Keratinocyte (primary cell): ENCODE results near the gene SSTR3. TPM values are rescaled to one million over a fixed set of nuclear protein-coding genes. Genes with fewer than 3 reads are reported as not detected.

Experiments used
- DNase-seq: peaks from one replicate; pipeline ENCODE4 v3.0.0-alpha.2; 2011; ENCODE audit warnings: low read depth, missing footprints, low spot score
- FAIRE-seq: peaks from 2 replicates; lab custom pipeline; 2011; peaks lifted over from hg19 to GRCh38; lab: Jason Lieb, UNC
- H2AFZ ChIP-seq: 2 replicates; pipeline ENCODE4 v1.6.0; 2012; ENCODE audit warnings: low read length, control low read depth, inconsistent platforms; ENCODE audit not compliant: control insufficient read depth
- H3K27ac ChIP-seq: 2 replicates; pipeline ENCODE4 v1.5.1; 2011; ENCODE audit warnings: low read length; ENCODE audit not compliant: control insufficient read depth, insufficient read depth
- H3K27me3 ChIP-seq: 3 replicates; pipeline ENCODE4 v1.6.0; 2011; ENCODE audit warnings: low read length; ENCODE audit not compliant: control insufficient read depth, insufficient read depth; ENCODE audit errors: extremely low read depth
- H3K36me3 ChIP-seq, 2 experiments: 2 replicates in 1 of 2; 3 replicates in 1 of 2; pipeline ENCODE4 v1.5.1; 2011; ENCODE audit warnings: low read length in 2 of 2, mild to moderate bottlenecking in 1 of 2; ENCODE audit not compliant: control insufficient read depth in 2 of 2, insufficient read depth in 2 of 2; ENCODE audit errors: extremely low read depth in 1 of 2
- H3K4me1 ChIP-seq: 3 replicates; pipeline ENCODE4 v1.5.1; 2011; ENCODE audit warnings: low read length; ENCODE audit not compliant: control insufficient read depth, insufficient read depth; ENCODE audit errors: extremely low read depth
- H3K4me2 ChIP-seq: 3 replicates; pipeline ENCODE4 v1.6.0; 2011; ENCODE audit warnings: low read depth, low read length; ENCODE audit not compliant: control insufficient read depth, insufficient read depth; ENCODE audit errors: extremely low read depth
- H3K4me3 ChIP-seq, 3 experiments: fragments of 200-600 bp in 1 of 3; sonication (generic) in 1 of 3; 2 replicates in 2 of 3; 3 replicates in 1 of 3; pipeline ENCODE4 v1.5.1; 2011 to 2016; ENCODE audit warnings: low read length in 3 of 3, mild to moderate bottlenecking in 3 of 3, control low read depth in 2 of 3, inconsistent platforms in 1 of 3, low read depth in 1 of 3, mixed read lengths in 1 of 3, mixed run types in 1 of 3, moderate library complexity in 1 of 3; ENCODE audit not compliant: control insufficient read depth in 2 of 3, insufficient read depth in 2 of 3; ENCODE audit errors: extremely low read depth in 1 of 3
- H3K79me2 ChIP-seq: 2 replicates; pipeline ENCODE4 v1.6.0; 2012; ENCODE audit warnings: low read length; ENCODE audit not compliant: control insufficient read depth, insufficient read depth
- H3K9ac ChIP-seq: 3 replicates; pipeline ENCODE4 v1.6.0; 2011; ENCODE audit warnings: low read length; ENCODE audit not compliant: control insufficient read depth, insufficient read depth; ENCODE audit errors: extremely low read depth
- H3K9me1 ChIP-seq: 3 replicates; pipeline ENCODE4 v1.6.0; 2011; ENCODE audit warnings: low read length; ENCODE audit not compliant: control insufficient read depth, insufficient read depth; ENCODE audit errors: extremely low read depth
- H3K9me3 ChIP-seq: 2 replicates; pipeline ENCODE4 v1.5.1; 2012; ENCODE audit warnings: low read depth, low read length; ENCODE audit not compliant: control insufficient read depth
- H4K20me1 ChIP-seq: 3 replicates; pipeline ENCODE4 v1.6.0; 2011; ENCODE audit warnings: low read length; ENCODE audit not compliant: control insufficient read depth, insufficient read depth; ENCODE audit errors: extremely low read depth
- EZH2 ChIP-seq: IDR thresholded peaks from one replicate; pipeline ENCODE4 v1.6.1; 2012; ENCODE audit warnings: inconsistent platforms, mild to moderate bottlenecking, low read length, moderate library complexity
- dilution Hi-C: fragments of 300-500 bp; cut with MboI; formaldehyde crosslinking; loops from one replicate; pipeline ENCODE4 v1.7.0; 2020; ENCODE audit warnings: low sequenced_read_pairs; ENCODE audit not compliant: extremely low pct_ligation_motif_present
- polyA plus RNA-seq, 5 experiments: library from polyadenylated mRNA; depleted of rRNA in 3 of 5; stranded (reverse) in 3 of 5; stranded (forward) in 1 of 5; unstranded in 1 of 5; fragments of >200 nt; gene quantifications; 1 replicate in 1 of 5; 2 replicates in 3 of 5; 3 replicates in 1 of 5; pipeline versions ENCODE4 v1.2.1 to v1.2.3, GENCODE V29; 2011 to 2012; ENCODE audit warnings: missing spikeins in 2 of 5, low read depth in 1 of 5, low replicate concordance in 1 of 5
- TF ChIP-seq, protein P1 (sequence below), 3 experiments: IDR thresholded peaks in 1 of 3; conservative IDR thresholded peaks in 1 of 3; optimal IDR thresholded peaks in 1 of 3; 2 replicates in 2 of 3; 3 replicates in 1 of 3; pipeline versions ENCODE3 to v1.5.1; 2011; ENCODE audit warnings: low read length in 3 of 3, mild to moderate bottlenecking in 3 of 3, moderate library complexity in 2 of 3, control low read depth in 1 of 3, inconsistent platforms in 1 of 3; ENCODE audit not compliant: insufficient read depth in 2 of 3; ENCODE audit errors: extremely low read depth in 1 of 3

Gene SSTR3
- polyA plus RNA-seq, 1 donor (not counting 4 experiments of a cell fraction or from before 2014, with no cell fraction given), result not detected

DNA sequence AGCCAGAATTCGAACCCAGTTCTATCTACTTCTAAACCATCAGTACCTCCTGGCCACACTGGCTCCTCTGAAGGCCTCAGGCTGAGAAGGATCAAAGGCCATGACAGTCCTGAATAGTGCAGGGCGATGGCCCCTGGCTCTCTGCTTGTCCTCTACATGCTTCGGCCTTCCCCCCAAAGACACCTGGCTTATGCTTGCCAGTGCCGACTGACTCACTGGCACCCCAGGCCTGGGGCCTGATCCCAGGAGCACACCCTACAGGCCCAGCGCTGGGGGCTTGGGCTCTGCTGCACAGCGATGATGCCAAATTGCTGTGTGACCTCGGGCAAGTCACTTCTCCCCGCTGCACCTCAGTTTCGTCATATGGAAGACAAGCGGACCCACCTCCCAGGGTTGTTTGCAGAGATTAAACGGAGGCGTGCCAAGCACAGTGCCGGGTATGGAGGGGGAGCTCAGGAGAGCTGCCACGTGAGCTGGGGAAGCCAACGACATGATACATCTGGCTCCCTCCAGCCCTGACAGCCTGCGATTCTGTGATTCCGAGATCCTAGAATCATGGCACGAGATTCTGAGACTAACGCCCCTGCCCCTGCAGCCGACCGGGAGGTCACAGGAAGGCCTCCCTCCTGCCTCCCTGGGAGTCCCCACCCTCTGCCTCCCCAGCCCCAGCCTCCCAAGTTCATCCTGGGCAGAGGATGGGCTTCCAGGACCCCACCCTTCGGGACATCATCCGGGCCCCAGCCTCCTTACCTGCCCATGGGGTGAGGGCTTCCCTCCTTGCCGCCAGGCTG lies 1.0 kb downstream of the SSTR3 start:
- Histone ChIP-seq H2AFZ (no peak overlapping the region), H3K79me2 (no peaks in the 10 kb centered on the region), H3K27me3 (peaks cover 31% of the 10 kb centered on the region), H3K9me3 (no peaks in the 10 kb centered on the region), H3K4me3 (no peak overlapping the region), H3K4me2 (no peak overlapping the region), H3K9me1 (no peaks in the 10 kb centered on the region), H3K27ac (no peak overlapping the region), H3K4me1 (no peaks in the 10 kb centered on the region), H3K36me3 (no peaks in the 10 kb centered on the region), H4K20me1 (no peaks in the 10 kb centered on the region), H3K9ac (no peak overlapping the region)
- TF ChIP-seq EZH2, result no peak
- TF ChIP-seq, protein P1, sequence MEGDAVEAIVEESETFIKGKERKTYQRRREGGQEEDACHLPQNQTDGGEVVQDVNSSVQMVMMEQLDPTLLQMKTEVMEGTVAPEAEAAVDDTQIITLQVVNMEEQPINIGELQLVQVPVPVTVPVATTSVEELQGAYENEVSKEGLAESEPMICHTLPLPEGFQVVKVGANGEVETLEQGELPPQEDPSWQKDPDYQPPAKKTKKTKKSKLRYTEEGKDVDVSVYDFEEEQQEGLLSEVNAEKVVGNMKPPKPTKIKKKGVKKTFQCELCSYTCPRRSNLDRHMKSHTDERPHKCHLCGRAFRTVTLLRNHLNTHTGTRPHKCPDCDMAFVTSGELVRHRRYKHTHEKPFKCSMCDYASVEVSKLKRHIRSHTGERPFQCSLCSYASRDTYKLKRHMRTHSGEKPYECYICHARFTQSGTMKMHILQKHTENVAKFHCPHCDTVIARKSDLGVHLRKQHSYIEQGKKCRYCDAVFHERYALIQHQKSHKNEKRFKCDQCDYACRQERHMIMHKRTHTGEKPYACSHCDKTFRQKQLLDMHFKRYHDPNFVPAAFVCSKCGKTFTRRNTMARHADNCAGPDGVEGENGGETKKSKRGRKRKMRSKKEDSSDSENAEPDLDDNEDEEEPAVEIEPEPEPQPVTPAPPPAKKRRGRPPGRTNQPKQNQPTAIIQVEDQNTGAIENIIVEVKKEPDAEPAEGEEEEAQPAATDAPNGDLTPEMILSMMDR (optimal IDR thresholded peaks at IDR 0.05 in 1 of 3, IDR thresholded peaks at IDR 0.05 in 1 of 3, conservative IDR thresholded peaks at IDR 0.05 in 1 of 3; ENCODE audit: extremely low read depth in 1 of 3, insufficient read depth in 2 of 3, low read length in 3 of 3), result no peak
- FAIRE-seq, result no peak
- dilution Hi-C loops, result no loop called here
- DNase-seq, result no peak

DNA sequence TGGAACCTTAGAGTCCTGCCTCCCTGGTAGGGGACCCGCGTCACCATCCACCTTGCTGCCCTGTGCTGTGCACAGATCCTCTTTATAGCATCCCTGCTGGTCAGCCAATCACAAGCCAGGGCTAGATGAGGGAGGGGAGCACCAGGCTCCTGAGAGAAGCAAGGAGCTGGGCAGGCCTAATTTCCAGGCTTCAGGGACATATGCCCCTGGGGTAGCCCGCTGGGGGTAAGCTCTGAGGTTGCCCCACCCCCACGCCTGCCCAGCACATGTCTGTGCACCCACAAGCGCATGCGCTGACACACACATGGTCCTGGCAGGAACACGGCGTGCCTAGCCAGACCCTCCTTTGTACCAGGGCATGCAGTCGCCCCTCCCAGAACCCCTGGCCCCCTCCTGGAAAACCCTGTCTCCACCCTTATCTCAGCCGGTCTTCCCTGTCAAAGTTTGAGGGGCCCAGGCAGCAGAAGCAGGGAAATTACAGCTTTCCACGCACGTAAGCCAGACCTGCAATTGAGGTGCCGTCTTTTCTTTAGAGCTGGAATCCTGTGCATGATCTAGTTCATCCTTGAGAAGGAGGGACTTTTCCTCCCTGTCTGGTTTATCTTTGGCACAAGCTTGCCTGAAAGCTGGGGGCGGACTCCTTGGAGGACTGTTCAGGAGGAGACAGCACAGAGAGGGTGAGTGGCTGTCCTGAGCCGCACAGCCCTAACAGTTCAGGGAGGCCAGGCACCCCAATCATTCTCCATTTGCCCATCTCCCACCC lies 2.1 kb downstream of the SSTR3 start:
- FAIRE-seq (no peak), DNase-seq (no peak)
- Histone ChIP-seq H3K27me3 (peaks cover 31% of the 10 kb centered on the region), H3K9ac (no peak overlapping the region), H3K4me3 (no peak overlapping the region), H4K20me1 (no peaks in the 10 kb centered on the region), H3K36me3 (no peaks in the 10 kb centered on the region), H3K4me2 (no peak overlapping the region), H2AFZ (no peak overlapping the region), H3K9me3 (no peaks in the 10 kb centered on the region), H3K27ac (no peak overlapping the region), H3K79me2 (no peaks in the 10 kb centered on the region), H3K4me1 (no peaks in the 10 kb centered on the region), H3K9me1 (no peaks in the 10 kb centered on the region)
- no peak for TF ChIP-seq EZH2
- TF ChIP-seq, protein P1 (optimal IDR thresholded peaks at IDR 0.05 in 1 of 3, IDR thresholded peaks at IDR 0.05 in 1 of 3, conservative IDR thresholded peaks at IDR 0.05 in 1 of 3; ENCODE audit: extremely low read depth in 1 of 3, insufficient read depth in 2 of 3, low read length in 3 of 3), result no peak
- dilution Hi-C loops, result no loop called here
